Left cardiac atrium (tissue), 4 donors: ENCODE results near the gene GAB2. TPM values are rescaled to one million over a fixed set of nuclear protein-coding genes. Genes with fewer than 3 reads are reported as not detected.
A peak's percentile ranks its signal among the peaks of the same experiment; 100 is the strongest.
"Not testable (repeated sequence)": the region's sequence is repeated elsewhere in the genome, so short reads cannot be mapped to it uniquely, and the experiment has no call there.

Experiments used
- ATAC-seq, 2 donors: fragments of 200-7000 bp; cut with Tn5 transposase; one replicate each; pipeline ENCODE4 v1.9.1; 2020; ENCODE audit warnings: mild to moderate bottlenecking in 2 of 2, moderate library complexity in 2 of 2
- DNase-seq: peaks from one replicate; pipeline ENCODE4 v3.0.0-alpha.2; 2020
- intact Hi-C, 2 donors: fragments of 100-400 bp; cut with DNase I; formaldehyde crosslinking; loops; one replicate each; pipeline versions ENCODE4 v1.14.1 to v1.15.1; 2022 to 2023
- total RNA-seq, 2 donors: library from RNA; stranded (reverse); fragmentation: NEBNext Ultra II Directional; extraction: Animal tissue kit (Norgen Biotek cat#: 25700); gene quantifications; one replicate each; pipeline ENCODE4 v1.2.1, GENCODE V29; 2021
- donor health status: DM: no; HTN: yes; CAD: no.
- donor health status: DM: no; HTN: yes; CAD: no; lungs with severe emphysema.
- donor health status: DM: yes; HTN: yes; CAD: no.
- donor health status: Dilated cardiomyopathy.

The GAB2 gene
- total RNA-seq, 2 donors from 2014 or later = 24.2 to 31.7 TPM

- intact Hi-C loops = loop anchor here (5.0 kb wide), 2 partner anchors 192 to 337 kb away; partner anchors contain the start of gene GAB2 (in 1 of the 2)
- ATAC-seq (no peak), DNase-seq (no peak)
Measured at GRCh38 chr11:78224906-78225420, 192.7 kb downstream of the GAB2 start.

DNA sequence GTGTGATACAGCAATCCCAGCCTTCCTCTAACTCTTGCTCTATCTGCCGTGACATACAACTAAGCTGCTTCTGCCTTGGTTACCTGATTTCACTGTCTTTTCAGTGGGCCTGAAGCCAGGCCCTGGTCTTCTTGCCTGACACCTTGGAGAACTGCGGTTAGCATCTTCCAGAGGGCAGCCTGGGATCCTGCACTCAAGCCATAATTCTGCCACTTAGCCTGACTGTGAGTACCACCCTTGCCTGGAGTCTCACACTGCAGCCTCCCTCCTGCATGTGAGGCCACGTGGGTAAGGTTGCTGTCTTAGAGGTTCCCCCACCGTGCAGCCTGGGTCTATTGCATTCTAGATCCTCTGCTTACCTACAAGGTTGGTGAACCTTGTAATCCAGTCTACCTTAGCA is 193.1 kb downstream of the GAB2 start:
- ATAC-seq (no peak), DNase-seq (no peak)
- intact Hi-C loops = no loop called here

- no peak for ATAC-seq
- intact Hi-C loops = no loop called here
- no peak for DNase-seq
Measured at GRCh38 chr11:78223320-78223954, 194.2 kb downstream of the GAB2 start.

GRCh38 chr11:78222726-78223125 is 194.9 kb downstream of the GAB2 start:
- intact Hi-C loops, DNase-seq: not testable (repeated sequence)

GRCh38 chr11:78221396-78222315 is 196.0 kb downstream of the GAB2 start:
- DNase-seq (no peak), ATAC-seq (no peak)
- intact Hi-C loops = no loop called here

More at GRCh38 chr11:78222726-78223125, 194.9 kb downstream of the GAB2 start:
- ATAC-seq = not testable (repeated sequence)

GRCh38 chr11:78220218-78221157 is 197.1 kb downstream of the GAB2 start:
- intact Hi-C loops = no loop called here
- no peak for ATAC-seq
- no peak for DNase-seq

- no peak for ATAC-seq
- no peak for DNase-seq
- intact Hi-C loops = no loop called here
Measured at GRCh38 chr11:78219493-78220217, 198.0 kb downstream of the GAB2 start.

DNA sequence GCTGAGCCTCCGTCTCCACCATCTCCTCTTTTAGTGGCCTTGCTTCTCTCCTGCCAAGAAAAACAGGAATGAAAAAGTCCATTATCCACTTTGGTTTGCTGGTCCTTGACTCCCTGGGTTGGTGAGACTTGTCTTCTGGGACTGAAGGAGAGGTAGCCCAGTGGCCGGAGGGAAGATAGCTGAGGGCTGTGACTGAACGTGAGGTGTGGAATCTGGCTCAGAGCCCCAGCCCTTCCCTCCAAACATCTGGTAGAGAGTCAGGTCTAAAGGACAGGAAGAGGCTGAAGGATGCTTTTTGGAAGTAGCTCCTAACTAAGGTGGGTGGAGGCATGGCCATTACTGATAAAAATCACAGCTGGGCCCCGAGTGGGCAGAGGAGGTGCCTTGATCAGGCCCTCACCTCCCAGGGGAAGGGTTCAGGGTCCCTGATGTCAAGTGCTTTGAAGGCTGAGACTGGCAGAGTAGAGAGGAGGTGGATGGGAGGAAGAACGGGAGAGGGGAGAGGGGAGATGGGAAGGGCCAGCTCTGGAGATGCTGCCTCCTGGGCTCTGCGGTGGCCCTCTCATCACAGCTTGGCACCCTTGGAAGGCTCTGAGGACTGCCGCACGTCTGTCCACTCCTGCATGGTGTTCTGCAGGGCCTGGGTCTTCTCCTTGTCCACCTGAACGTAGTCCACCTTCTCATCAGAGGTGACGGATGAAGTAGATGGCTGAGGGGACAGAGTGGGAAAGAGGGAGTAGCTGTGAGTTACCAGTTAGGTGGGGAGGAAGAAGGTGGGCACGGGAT is 198.7 kb downstream of the GAB2 start:
- DNase-seq = no peak
- intact Hi-C loops = no loop called here
- ATAC-seq = no peak

DNA sequence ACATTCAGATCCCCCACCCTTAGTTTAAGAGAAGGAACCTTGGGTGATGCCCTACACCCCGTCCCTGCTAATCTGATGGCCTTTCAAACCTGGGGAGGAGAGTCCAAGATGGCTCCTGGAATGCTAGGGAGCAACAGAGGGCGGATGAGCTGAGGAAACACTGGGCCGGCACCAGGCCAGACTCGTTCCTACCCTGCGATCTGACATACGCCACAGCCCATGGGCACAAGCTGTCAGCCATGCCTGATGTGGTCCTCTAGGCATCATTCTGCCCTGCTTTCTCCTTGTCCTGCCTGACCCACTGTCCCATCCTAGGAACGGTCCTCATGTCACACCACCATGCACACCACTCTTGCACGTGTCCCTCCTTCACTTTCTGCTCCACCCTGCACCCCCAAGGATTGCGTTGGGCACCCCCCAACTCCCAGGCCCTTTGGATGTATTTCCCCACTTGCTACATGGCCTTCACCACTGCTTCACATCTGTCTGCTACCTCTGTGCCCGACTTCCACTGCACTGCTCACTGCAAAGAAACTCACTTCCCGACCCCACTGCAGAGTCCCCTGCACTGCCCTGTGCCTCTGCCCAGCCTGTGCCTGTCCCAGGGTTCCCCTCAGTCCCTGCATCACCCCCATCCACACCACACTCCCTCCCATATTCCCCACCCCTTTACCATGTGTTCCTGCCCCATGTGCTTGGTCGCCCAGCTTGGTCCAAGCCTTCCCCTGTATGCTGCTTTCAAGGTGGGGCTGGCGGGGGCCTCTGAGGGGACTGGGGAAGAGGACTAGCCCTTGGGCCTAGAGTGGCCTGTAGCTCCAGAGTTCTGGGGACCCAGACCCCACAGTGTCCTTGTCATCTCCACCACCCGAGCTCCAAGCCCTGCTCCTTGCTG is 199.7 kb downstream of the GAB2 start:
- ATAC-seq (no peak), DNase-seq (no peak)
- intact Hi-C loops = no loop called here

DNA sequence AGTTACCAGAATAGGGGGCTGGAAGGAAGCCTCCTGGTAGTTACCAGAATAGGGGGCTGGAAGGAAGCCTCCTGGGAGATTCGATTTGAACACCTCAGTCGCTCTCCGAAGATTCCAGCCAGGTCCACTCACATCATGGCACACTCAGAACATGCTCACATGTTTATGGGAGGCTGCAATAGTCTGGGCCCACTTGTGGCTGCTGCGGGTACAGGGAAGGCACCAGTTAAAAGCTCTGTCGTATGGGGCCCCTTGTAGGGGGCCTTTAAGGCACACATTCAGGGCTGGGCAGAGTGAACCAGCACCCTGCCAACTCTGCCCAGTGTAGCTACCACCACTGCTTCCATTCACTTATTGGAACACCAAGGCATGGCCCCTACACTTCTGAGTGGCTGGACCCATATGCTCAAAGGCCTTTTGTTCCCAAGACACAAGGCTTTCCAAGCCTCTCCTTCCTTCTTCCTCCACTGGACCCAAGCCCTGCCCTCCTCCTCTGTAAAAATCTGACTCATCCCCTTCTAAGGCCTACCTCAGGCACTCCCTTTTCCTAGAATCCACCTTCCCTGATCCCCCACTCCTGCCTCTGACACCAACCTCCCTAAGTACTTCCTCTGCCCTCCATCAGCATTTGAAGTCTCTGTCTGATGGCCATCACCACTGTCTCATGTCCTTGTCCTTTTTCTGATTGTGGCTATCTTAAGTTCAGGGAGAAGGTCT is 200.9 kb downstream of the GAB2 start:
- DNase-seq = no peak
- peak in 1 of 2 donors; percentile 45 for ATAC-seq
- intact Hi-C loops = no loop called here

DNA sequence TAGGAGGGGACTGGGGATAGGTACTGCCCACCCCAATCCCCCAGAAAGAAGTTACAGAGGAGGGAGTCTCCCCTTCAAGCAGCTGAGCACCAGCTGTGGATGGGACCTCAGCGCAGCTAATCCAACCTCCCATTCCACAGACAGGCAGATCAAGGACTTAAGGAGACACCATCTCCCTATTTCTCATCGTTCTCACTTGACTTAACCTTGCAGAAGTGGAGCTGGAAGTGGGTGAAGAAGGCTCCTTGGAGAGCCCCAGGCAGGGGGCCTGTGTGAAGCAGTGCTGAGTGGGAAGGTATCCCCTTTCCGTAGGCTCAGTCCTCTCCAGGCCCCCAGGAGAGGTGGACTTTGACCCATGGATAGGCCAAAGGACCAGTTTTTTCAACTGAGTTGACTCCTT is 201.6 kb downstream of the GAB2 start:
- no peak for DNase-seq
- intact Hi-C loops = no loop called here
- ATAC-seq = no peak

DNA sequence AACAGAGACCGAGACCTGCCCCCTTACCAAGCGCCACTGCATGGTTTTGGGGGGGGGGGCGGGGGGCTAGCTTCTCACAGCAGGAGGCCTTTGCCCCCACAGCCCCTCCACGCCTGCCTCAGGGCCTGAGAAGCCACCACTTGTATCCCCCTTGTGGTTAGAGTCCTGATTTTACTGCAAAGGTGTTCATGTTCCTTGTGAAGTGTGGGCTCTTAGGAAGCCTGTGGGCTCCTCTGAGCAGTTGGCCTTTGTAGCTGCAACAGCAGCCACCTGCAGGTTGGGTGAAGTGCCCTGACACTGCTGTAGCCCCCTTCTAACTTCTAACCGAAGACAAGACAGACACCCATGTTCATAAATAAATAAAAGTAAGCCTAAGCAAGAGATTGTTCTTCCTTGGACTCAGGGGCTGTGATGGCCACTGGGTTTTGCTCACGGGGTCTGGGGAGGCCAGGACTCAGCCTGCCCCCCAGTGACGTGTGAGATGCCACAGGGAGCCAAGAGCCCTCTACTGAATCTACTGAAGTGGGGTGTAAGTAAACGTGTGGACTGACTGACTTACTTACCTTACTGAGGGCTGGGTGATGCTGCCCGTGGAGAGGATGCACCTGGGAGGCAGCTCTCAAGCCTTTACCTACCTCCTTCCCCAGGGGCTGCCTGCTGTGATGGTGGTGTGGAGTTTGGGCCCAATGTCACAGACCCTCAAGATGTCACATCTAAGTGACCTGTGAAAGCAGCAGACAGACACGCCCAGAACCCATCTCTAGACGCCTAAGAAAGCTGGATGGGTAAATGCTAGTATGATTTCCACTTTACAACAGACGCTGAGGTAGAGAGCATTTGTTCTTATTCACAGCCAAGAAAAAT is 203.1 kb downstream of the GAB2 start:
- ATAC-seq (no peak), DNase-seq (no peak)
- intact Hi-C loops = no loop called here

DNA sequence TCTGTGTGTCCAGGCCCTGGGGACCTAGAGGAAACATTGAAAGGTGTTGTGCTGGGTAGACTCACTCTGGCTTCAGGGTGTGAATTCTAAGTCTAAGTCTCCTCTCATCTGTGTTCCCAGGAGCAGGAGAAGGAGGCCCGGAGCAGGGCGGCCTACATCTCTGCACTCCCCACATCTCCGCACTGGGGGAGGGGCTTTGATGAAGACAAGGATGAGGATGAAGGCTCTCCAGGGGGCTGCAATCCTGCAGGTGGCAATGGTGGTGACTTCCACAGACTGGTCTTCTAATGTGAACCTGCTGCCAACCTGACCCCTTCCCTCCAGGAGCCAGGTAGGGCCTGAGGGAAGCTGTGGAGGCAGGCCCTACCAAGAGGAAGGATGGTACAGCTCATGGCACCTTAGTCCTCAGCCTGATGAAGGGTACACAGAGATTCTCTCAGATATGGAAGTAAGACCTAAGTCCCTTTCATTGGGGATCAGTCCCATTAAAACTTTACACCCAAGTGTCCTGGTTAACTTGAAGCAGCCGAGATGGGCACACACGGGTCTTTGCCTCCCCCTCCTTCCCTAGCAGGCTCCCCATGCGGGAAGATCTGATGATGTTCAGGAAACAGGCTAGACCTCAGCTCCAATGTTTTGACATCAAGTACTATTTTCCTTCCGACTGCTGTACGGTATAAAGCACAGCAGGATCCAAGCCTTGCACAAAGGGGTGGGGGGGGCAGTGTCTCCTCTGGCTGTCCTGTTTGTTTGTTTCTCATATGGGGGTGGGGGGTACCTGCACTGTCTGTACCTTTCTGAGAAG is 203.9 kb downstream of the GAB2 start:
- intact Hi-C loops = no loop called here
- ATAC-seq = no peak
- DNase-seq = no peak

GRCh38 chr11:78212586-78213371 is 204.8 kb downstream of the GAB2 start:
- DNase-seq (no peak), ATAC-seq (peak; percentile 17 to 29)
- intact Hi-C loops = no loop called here
